Heart left ventricle (tissue), 16 donors: Measurements from ENCODE around the gene CEP85L. TPM values are rescaled to one million over a fixed set of nuclear protein-coding genes. Genes with fewer than 3 reads are reported as not detected.
A peak's percentile ranks its signal among the peaks of the same experiment; 100 is the strongest.

Experiments
- ATAC-seq, 4 donors: fragments of 200-7000 bp; cut with Tn5 transposase; one replicate each; pipeline ENCODE4 v1.9.1; 2020 to 2022; ENCODE audit warnings: moderate library complexity in 4 of 4, mild to moderate bottlenecking in 3 of 4, moderate number of reproducible peaks in 1 of 4
- DNase-seq, 5 donors: peaks; one replicate each; pipeline ENCODE4 v3.0.0-alpha.2; 2020
- H3K27ac ChIP-seq, 12 donors: fragments of 200-600 bp; sonication (generic) in 4 of 12; one replicate each; pipeline versions ENCODE4 v1.5.0 to v1.8.0; 2016 to 2022; ENCODE audit warnings: mild to moderate bottlenecking in 2 of 12
- H3K27me3 ChIP-seq, 9 donors: fragments of 200-600 bp; sonication (generic) in 2 of 9; one replicate each; pipeline versions ENCODE4 v1.5.1 to v1.8.0; 2016 to 2022; ENCODE audit warnings: mild to moderate bottlenecking in 3 of 9
- H3K36me3 ChIP-seq, 9 donors: fragments of 200-600 bp; sonication (generic) in 2 of 9; one replicate each; pipeline versions ENCODE4 v1.5.0 to v1.8.0; 2018 to 2022; ENCODE audit warnings: mild to moderate bottlenecking in 2 of 9
- H3K4me1 ChIP-seq, 12 donors: fragments of 200-600 bp; sonication (generic) in 4 of 12; one replicate each; pipeline versions ENCODE4 v1.5.0 to v1.8.0; 2016 to 2022; ENCODE audit warnings: mild to moderate bottlenecking in 3 of 12
- H3K4me3 ChIP-seq, 12 donors: fragments of 200-600 bp; sonication (generic) in 4 of 12; one replicate each; pipeline versions ENCODE4 v1.5.0 to v1.8.0; 2017 to 2022; ENCODE audit warnings: mild to moderate bottlenecking in 9 of 12, moderate library complexity in 4 of 12
- H3K9me3 ChIP-seq, 12 donors: fragments of 200-600 bp; sonication (generic) in 4 of 12; one replicate each; pipeline versions ENCODE4 v1.5.0 to v1.8.0; 2016 to 2022; ENCODE audit warnings: mild to moderate bottlenecking in 1 of 12
- POLR2A ChIP-seq, 2 donors: fragments of 450-650 bp; IDR thresholded peaks; one replicate each; pipeline ENCODE4 v1.6.1; 2017; ENCODE audit warnings: antibody characterized with exemption in 2 of 2, mild to moderate bottlenecking in 2 of 2, moderate library complexity in 2 of 2
- WGBS, 4 donors: extraction: QIAGEN DNeasy Blood & Tissue Kit in 2 of 4; methylation state at CpG; one replicate each; pipeline versions ENCODE4 v1.1.5 to v1.1.7; 2013 to 2018; 5-methylcytosine and 5-hydroxymethylcytosine counted together
- intact Hi-C, 10 donors: fragments of 100-400 bp; cut with DNase I; formaldehyde crosslinking; loops; one replicate each; pipeline versions ENCODE4 v1.11.1 to v1.14.2; 2022
- polyA plus RNA-seq, 2 donors: library from polyadenylated mRNA; stranded (reverse); fragments of 200-250 nt; gene quantifications; one replicate each; pipeline ENCODE4 v1.2.3, GENCODE V29; 2013
- total RNA-seq, 9 donors: library from RNA; depleted of rRNA in 2 of 9; stranded (reverse); fragments of >200 nt in 2 of 9; fragmentation: NEBNext Ultra II Directional in 3 of 9; extraction: Animal tissue kit (Norgen Biotek cat#: 25700) in 3 of 9; gene quantifications; one replicate each; pipeline versions ENCODE4 v1.1.0 to v1.2.4, GENCODE V29; 2016 to 2023
- TF ChIP-seq, protein P1 (sequence below), 12 donors: fragments of 200-600 bp; sonication (generic) in 4 of 12; IDR thresholded peaks; one replicate each; pipeline versions ENCODE4 v1.5.0 to v1.8.0; 2018 to 2022; ENCODE audit warnings: antibody characterized with exemption in 12 of 12, mild to moderate bottlenecking in 5 of 12
- donor health status: ischemic (EF 13 %, LVEDD 7.1; RV severe dilation, severe dysfunction).
- donor health status: healthy with polysubstance abuse.
- donor health status: DM: no; HTN: yes; CAD: no.
- donor health status: DM: no; HTN: no; CAD: no.
- donor health status: ischemic (EF 25% LVEDD 6.9; RV normal size, moderate dysfunction).
- donor health status: ischemic (EF 25% LVEDD 5.7; RV mildly dilated, moderate dysfunction).
- donor health status: healthy.
- donor health status: DM: yes; HTN: yes; CAD: no.
- donor health status: ischemic (EF 35%, LVEDD 5.7; RV mildly dilated, moderate dysfunction).
- donor health status: nonischemic (EF 11% LVEDD 7.7; RV severe dilation, severe dysfunction).
- donor health status: DM: yes; HTN: yes; CAD: no.
- donor health status: PGD.
- donor health status: ischemic (EF 29% LVEDD 5.4; RV normal size, mild dysfunction).
- donor health status: nonischemic (EF 23%, LVEDD 6.1; RV moderate dilation, normal function).

CEP85L gene
- total and polyA plus RNA-seq, 11 donors: 1.9 to 14.4 (median 7.6) TPM

- H3K4me3 ChIP-seq: peak overlapping the region; percentile 69 to 98 (median 93)
- no peaks in the 10 kb centered on the region for H3K27me3 ChIP-seq
- no peaks in the 10 kb centered on the region for H3K9me3 ChIP-seq
- peaks cover 5 to 30% (median 13%) of the 10 kb centered on the region in 12 donors for H3K4me1 ChIP-seq
- WGBS, 4 donors: 0 to 1% (median 0%) methylated on average over 27 to 80 of the region's 80 CpGs
- intact Hi-C loops: loop anchor here (2.0 to 10.0 kb wide), 9 partner anchors 54 to 1166 kb away; partner anchors contain the start of genes ASF1A (in 1 of the 10) and DCBLD1 (in 1 of the 10)
- DNase-seq: peak; percentile 47 to 79 (median 60)
- peak in 1 of 2 donors; percentile 26 for TF ChIP-seq POLR2A (IDR thresholded peaks at IDR 0.05)
- TF ChIP-seq, protein P1, sequence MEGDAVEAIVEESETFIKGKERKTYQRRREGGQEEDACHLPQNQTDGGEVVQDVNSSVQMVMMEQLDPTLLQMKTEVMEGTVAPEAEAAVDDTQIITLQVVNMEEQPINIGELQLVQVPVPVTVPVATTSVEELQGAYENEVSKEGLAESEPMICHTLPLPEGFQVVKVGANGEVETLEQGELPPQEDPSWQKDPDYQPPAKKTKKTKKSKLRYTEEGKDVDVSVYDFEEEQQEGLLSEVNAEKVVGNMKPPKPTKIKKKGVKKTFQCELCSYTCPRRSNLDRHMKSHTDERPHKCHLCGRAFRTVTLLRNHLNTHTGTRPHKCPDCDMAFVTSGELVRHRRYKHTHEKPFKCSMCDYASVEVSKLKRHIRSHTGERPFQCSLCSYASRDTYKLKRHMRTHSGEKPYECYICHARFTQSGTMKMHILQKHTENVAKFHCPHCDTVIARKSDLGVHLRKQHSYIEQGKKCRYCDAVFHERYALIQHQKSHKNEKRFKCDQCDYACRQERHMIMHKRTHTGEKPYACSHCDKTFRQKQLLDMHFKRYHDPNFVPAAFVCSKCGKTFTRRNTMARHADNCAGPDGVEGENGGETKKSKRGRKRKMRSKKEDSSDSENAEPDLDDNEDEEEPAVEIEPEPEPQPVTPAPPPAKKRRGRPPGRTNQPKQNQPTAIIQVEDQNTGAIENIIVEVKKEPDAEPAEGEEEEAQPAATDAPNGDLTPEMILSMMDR (IDR thresholded peaks at IDR 0.05): peak in 6 of 12 donors; percentile 5 to 30 (median 14)
- no peaks in the 10 kb centered on the region for H3K36me3 ChIP-seq
- ATAC-seq: peak; percentile 24 to 73 (median 62)
- H3K27ac ChIP-seq: peak overlapping the region; percentile 86 to 99 (median 96)
These were observed 659 bp downstream of the CEP85L start for GRCh38 chr6:118650582-118651281.

GRCh38 chr6:118649918-118650581 lies 1.3 kb downstream of the CEP85L start:
- ATAC-seq: peak in 2 of 4 donors; percentile 36 to 54
- WGBS, 4 donors: 9 to 14% (median 12%) methylated on average over 12 to 17 of the region's 17 CpGs

DNA sequence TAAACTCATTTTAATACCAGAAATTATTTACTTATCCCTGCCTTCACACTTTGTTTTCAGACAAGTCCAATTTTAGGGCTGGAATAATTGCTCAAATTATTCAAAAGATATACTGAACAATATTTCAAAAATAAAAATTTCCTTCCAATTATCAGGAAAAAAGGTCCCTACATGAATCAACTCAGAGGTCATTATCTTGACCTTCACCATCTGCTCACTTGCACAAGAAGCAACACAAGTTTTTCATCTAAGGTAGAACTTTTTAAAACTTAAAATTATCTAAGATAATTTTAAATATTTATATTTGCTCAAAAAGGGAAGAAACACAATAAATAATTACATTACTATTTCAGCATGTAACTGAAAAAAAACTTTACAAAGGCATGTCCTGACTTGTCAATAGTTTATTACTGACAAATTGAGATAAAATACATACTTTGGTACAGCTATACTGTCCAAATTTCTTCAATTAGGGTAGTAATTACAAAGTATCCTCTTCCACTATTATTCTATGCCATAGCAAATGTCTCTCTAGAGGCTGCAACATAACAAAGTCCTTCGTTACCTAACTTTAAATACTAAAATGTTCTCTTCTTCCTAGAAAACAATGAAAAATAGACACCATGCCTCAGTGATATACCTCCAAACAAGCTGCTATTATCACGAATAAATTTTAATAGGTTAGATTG lies 2.4 kb downstream of the CEP85L start:
- Histone ChIP-seq H3K9me3 (no peaks in the 10 kb centered on the region), H3K27ac (no peak overlapping the region), H3K27me3 (no peaks in the 10 kb centered on the region), H3K4me3 (peak overlapping the region in 6 of 12 donors; percentile 92 to 98 (median 94)), H3K4me1 (peaks cover 5 to 35% (median 19%) of the 10 kb centered on the region in 12 donors), H3K36me3 (no peaks in the 10 kb centered on the region)
- ATAC-seq (no peak), DNase-seq (no peak)
- intact Hi-C loops: no loop called here
- TF ChIP-seq, protein P1 (IDR thresholded peaks at IDR 0.05): no peak
- TF ChIP-seq POLR2A (IDR thresholded peaks at IDR 0.05): no peak
- 42 to 50% (median 47%) methylated on average over 2 of the region's 2 CpGs for WGBS, 4 donors

More at GRCh38 chr6:118649918-118650581, 1.3 kb downstream of the CEP85L start:
- peaks cover 5 to 30% (median 17%) of the 10 kb centered on the region in 12 donors for H3K4me1 ChIP-seq
- intact Hi-C loops: loop anchor here (2.0 to 10.0 kb wide), 9 partner anchors 55 to 1165 kb away; partner anchors contain the start of genes ASF1A (in 1 of the 10) and DCBLD1 (in 1 of the 10)
- TF ChIP-seq, protein P1 (IDR thresholded peaks at IDR 0.05): no peak
- TF ChIP-seq POLR2A (IDR thresholded peaks at IDR 0.05): no peak
- no peaks in the 10 kb centered on the region for H3K27me3 ChIP-seq
- no peaks in the 10 kb centered on the region for H3K9me3 ChIP-seq
- peak overlapping the region in 11 of 12 donors; percentile 95 to 99 (median 96) for H3K27ac ChIP-seq
- no peak for DNase-seq
- no peaks in the 10 kb centered on the region for H3K36me3 ChIP-seq
- peak overlapping the region; percentile 69 to 98 (median 93) for H3K4me3 ChIP-seq
